NK-92 treated with Interleukin-12 subunit alpha and Interleukin-12 subunit beta, amount 100 ng/mL, for 24 hours (cell line): ENCODE results near the gene HCN4.

Experiments
- DNase-seq: peaks from one replicate; lab custom pipeline; 2025; lab: John Stamatoyannopoulos, UW

The HCN4 gene

GRCh38 chr15:73345658-73346057 lies 23.1 kb downstream of the HCN4 start:
- no peak for DNase-seq

GRCh38 chr15:73344056-73344455 lies 24.7 kb downstream of the HCN4 start:
- no peak for DNase-seq

- no peak for DNase-seq
Observed at GRCh38 chr15:73341886-73342600, 26.7 kb downstream of the HCN4 start.

- no peak for DNase-seq
Observed at GRCh38 chr15:73340502-73341192, 28.1 kb downstream of the HCN4 start.

- DNase-seq, result no peak
Observed at GRCh38 chr15:73338606-73339374, 30.0 kb downstream of the HCN4 start.

GRCh38 chr15:73338058-73338457 lies 30.7 kb downstream of the HCN4 start:
- DNase-seq, result no peak

GRCh38 chr15:73337187-73337586 lies 31.6 kb downstream of the HCN4 start:
- no peak for DNase-seq

- DNase-seq, result no peak
Observed at GRCh38 chr15:73336756-73337155, 32.0 kb downstream of the HCN4 start.

- DNase-seq, result no peak
Observed at GRCh38 chr15:73335471-73335870, 33.3 kb downstream of the HCN4 start.

GRCh38 chr15:73335026-73335425 lies 33.7 kb downstream of the HCN4 start:
- no peak for DNase-seq

- no peak for DNase-seq
Observed at GRCh38 chr15:73334086-73334485, 34.7 kb downstream of the HCN4 start.

- DNase-seq, result no peak
Observed at GRCh38 chr15:73333001-73333400, 35.8 kb downstream of the HCN4 start.

- no peak for DNase-seq
Observed at GRCh38 chr15:73331991-73332925, 36.5 kb downstream of the HCN4 start.

GRCh38 chr15:73331501-73331900 lies 37.3 kb downstream of the HCN4 start:
- no peak for DNase-seq

- no peak for DNase-seq
Observed at GRCh38 chr15:73330206-73331051, 38.3 kb downstream of the HCN4 start.

GRCh38 chr15:73329501-73330200 lies 39.1 kb downstream of the HCN4 start:
- DNase-seq, result no peak

GRCh38 chr15:73328981-73329380 lies 39.8 kb downstream of the HCN4 start:
- no peak for DNase-seq

- no peak for DNase-seq
Observed at GRCh38 chr15:73328149-73328820, 40.5 kb downstream of the HCN4 start.

GRCh38 chr15:73326157-73326556 lies 42.6 kb downstream of the HCN4 start:
- no peak for DNase-seq
